ENCODE data around the gene TTLL6.

The TTLL6 gene

GRCh38 chr17:48740537-48740936 is 76.5 kb downstream of the TTLL6 start:
- no peak for TF ChIP-seq CTCF (IDR thresholded peaks at IDR 0.05; ENCODE audit: insufficient read depth, low read length, missing control alignments)
- no peak for DNase-seq (ENCODE audit: low read depth, low spot score)
- H3K4me3 ChIP-seq (ENCODE audit: low read depth, low read length): no peak overlapping the region
- CTCF ChIA-PET: interaction anchor here (1.2 to 3.4 kb wide), 2 partner anchors 51 to 62 kb away, joined by 5 to 11 read pairs; no protein-coding TSS in a partner anchor
- POLR2A ChIA-PET: no interaction called here

GRCh38 chr17:48738803-48739526 is 78.1 kb downstream of the TTLL6 start:
- ChIA-PET POLR2A (no interaction called here), CTCF (interaction anchor here (0.9 to 8.7 kb wide), 4 partner anchors 14 to 140 kb away, joined by 3 to 72 read pairs (median 8); partner anchors contain the start of genes PRAC1 and PRAC2)
- no peak overlapping the region for H3K4me3 ChIP-seq (ENCODE audit: low read depth, low read length)
- no peak for TF ChIP-seq CTCF (IDR thresholded peaks at IDR 0.05; ENCODE audit: insufficient read depth, low read length, missing control alignments)
- no peak for DNase-seq (ENCODE audit: low read depth, low spot score)

- no peak for TF ChIP-seq CTCF (IDR thresholded peaks at IDR 0.05; ENCODE audit: insufficient read depth, low read length, missing control alignments)
- H3K4me3 ChIP-seq (ENCODE audit: low read depth, low read length): no peak overlapping the region
- no peak for DNase-seq (ENCODE audit: low read depth, low spot score)
- ChIA-PET CTCF (interaction anchor here (1.0 to 8.7 kb wide), 4 partner anchors 13 to 60 kb away, joined by 3 to 72 read pairs (median 7); partner anchors contain the start of genes PRAC1 and PRAC2), POLR2A (no interaction called here)
Measured at GRCh38 chr17:48738424-48738802, 78.6 kb downstream of the TTLL6 start.

GRCh38 chr17:48737330-48738043 is 79.5 kb downstream of the TTLL6 start:
- ChIA-PET CTCF (interaction anchor here (0.7 to 8.7 kb wide), 8 partner anchors 12 to 81 kb away, joined by 3 to 72 read pairs (median 3); partner anchors contain the start of genes PRAC1 and PRAC2), POLR2A (no interaction called here)
- no peak overlapping the region for H3K4me3 ChIP-seq (ENCODE audit: low read depth, low read length)
- TF ChIP-seq CTCF (IDR thresholded peaks at IDR 0.05; ENCODE audit: insufficient read depth, low read length, missing control alignments): no peak
- no peak for DNase-seq (ENCODE audit: low read depth, low spot score)

- ChIA-PET POLR2A (no interaction called here), CTCF (interaction anchor here (8.7 to 19.2 kb wide), 2 partner anchors 10 to 55 kb away, joined by 72 to 353 read pairs; partner anchors contain the start of genes PRAC1 and PRAC2)
- no peak for TF ChIP-seq CTCF (IDR thresholded peaks at IDR 0.05; ENCODE audit: insufficient read depth, low read length, missing control alignments)
- H3K4me3 ChIP-seq (ENCODE audit: low read depth, low read length): no peak overlapping the region
- no peak for DNase-seq (ENCODE audit: low read depth, low spot score)
Measured at GRCh38 chr17:48735062-48735351, 82.0 kb downstream of the TTLL6 start.
